Measurements from ENCODE around the gene CFAP45.

DNA sequence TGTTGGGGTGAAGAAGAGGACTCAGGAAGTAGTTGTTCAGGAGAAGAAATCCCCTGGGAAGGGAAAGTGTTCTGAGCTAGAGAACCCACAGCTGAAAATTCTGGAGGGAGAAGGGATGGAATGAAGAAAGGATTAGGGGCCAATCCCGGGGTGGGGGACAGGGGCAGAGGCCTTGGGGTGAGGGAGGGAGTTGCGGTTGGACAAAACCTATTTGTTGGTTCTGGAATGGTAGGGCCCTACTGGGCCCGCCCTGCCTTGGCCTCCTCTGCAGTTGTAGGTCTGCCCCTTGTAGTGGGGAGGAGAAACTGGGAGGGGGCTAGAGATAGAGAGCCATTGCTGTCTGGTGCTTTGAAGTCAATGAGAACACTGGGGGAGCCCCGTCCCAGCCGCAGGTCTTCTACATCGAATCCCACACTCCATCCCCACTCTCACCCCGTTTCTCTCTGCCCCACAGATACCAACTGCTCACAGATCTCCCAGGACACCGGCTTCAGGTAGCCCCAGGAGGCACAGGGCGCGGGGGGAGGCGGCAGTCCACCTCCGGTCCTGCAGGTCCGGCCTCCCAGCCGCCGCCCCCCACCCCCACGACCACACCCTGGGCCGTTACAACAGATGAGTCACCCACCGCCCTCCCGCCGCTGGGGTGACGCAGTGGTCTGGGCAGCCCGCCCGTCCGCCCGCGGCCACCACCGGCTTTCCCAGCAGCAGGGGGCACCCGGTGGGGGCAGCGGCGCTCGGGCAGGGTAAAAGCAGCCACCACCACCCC is 24.2 kb upstream of the CFAP45 start:
- TF ChIP-seq RAD21 (IDR thresholded peaks at IDR 0.05 in 1 of 2, conservative IDR thresholded peaks at IDR 0.05 in 1 of 2; ENCODE audit: low read depth in 2 of 2, low read length in 2 of 2) (no peak), CTCF (IDR thresholded peaks at IDR 0.05; ENCODE audit: control extremely low read depth in 1 of 3, insufficient read depth in 1 of 3, low read depth in 1 of 3, low read length in 3 of 3) (no peak), EZH2 (IDR thresholded peaks at IDR 0.05; ENCODE audit: low read depth, low read length, severe bottlenecking) (no peak), KDM5A (IDR thresholded peaks at IDR 0.05; ENCODE audit: low read length) (no peak), POLR2A (IDR thresholded peaks at IDR 0.05; ENCODE audit: control extremely low read depth in 1 of 2, low read depth in 2 of 2, low read length in 2 of 2) (no peak), SAP30 (IDR thresholded peaks at IDR 0.05; ENCODE audit: insufficient read depth, insufficient replicate concordance, low read length) (no peak)

Data from H1 (cell line).